Measurements from ENCODE around the gene PHACTR3. TPM values are rescaled to one million over a fixed set of nuclear protein-coding genes. Genes with fewer than 3 reads are reported as not detected.

PHACTR3 gene
- total RNA-seq, 1 experiment from 2014 or later = 0.10 TPM

- Histone ChIP-seq H3K4me3 (ENCODE audit: low read depth in 2 of 2, low read length in 2 of 2) (no peak overlapping the region), H3K4me1 (ENCODE audit: control insufficient read depth, insufficient read depth, low read length) (no peaks in the 10 kb centered on the region), H3K36me3 (ENCODE audit: control insufficient read depth, insufficient read depth, low read length) (no peaks in the 10 kb centered on the region), H3K27me3 (ENCODE audit: control insufficient read depth, insufficient read depth, low read length) (peaks cover 9% of the 10 kb centered on the region; the same call in 1 of the 2 replicates), H3K27ac (ENCODE audit: low read length) (no peak overlapping the region), H3K9me3 (ENCODE audit: control insufficient read depth, insufficient read depth, low read depth, low read length) (no peaks in the 10 kb centered on the region)
- no peak for TF ChIP-seq POLR2AphosphoS5 (IDR thresholded peaks at IDR 0.05; ENCODE audit: low read depth, low read length)
- no peak for TF ChIP-seq REST (IDR thresholded peaks at IDR 0.05; ENCODE audit: insufficient read depth in 1 of 2, low read depth in 2 of 2, low read length in 1 of 2)
- no peak for TF ChIP-seq SIN3A (IDR thresholded peaks at IDR 0.05; ENCODE audit: borderline replicate concordance, insufficient read depth, low read depth, low read length)
- TF ChIP-seq, protein P1, sequence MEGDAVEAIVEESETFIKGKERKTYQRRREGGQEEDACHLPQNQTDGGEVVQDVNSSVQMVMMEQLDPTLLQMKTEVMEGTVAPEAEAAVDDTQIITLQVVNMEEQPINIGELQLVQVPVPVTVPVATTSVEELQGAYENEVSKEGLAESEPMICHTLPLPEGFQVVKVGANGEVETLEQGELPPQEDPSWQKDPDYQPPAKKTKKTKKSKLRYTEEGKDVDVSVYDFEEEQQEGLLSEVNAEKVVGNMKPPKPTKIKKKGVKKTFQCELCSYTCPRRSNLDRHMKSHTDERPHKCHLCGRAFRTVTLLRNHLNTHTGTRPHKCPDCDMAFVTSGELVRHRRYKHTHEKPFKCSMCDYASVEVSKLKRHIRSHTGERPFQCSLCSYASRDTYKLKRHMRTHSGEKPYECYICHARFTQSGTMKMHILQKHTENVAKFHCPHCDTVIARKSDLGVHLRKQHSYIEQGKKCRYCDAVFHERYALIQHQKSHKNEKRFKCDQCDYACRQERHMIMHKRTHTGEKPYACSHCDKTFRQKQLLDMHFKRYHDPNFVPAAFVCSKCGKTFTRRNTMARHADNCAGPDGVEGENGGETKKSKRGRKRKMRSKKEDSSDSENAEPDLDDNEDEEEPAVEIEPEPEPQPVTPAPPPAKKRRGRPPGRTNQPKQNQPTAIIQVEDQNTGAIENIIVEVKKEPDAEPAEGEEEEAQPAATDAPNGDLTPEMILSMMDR (IDR thresholded peaks at IDR 0.05) = no peak
- TF ChIP-seq TCF7L2 (IDR thresholded peaks at IDR 0.05; ENCODE audit: low read depth, low read length) = no peak
- no peak for DNase-seq (ENCODE audit: low read depth, low spot score)
- in situ Hi-C loops (cut with HindIII; ENCODE audit: low pct_unique_long_range_greater_than_20kb, low sequenced_read_pairs) = no loop called here
- ATAC-seq = no peak
- intact Hi-C loops (cut with micrococcal nuclease; ENCODE audit: unreplicated experiment) = no loop called here
- POLR2A ChIA-PET = no interaction called here
- no TSS peak for BruUV-seq (replicated peaks)
- CTCF ChIA-PET = no interaction called here
Measured at GRCh38 chr20:59668926-59669850, 64.8 kb downstream of the PHACTR3 start.

GRCh38 chr20:59670786-59671492 is 66.6 kb downstream of the PHACTR3 start:
- no peak overlapping the region for H3K4me3 ChIP-seq (ENCODE audit: low read depth in 2 of 2, low read length in 2 of 2)
- ATAC-seq (no peak), DNase-seq (ENCODE audit: low read depth, low spot score) (no peak)
- in situ Hi-C loops (cut with HindIII; ENCODE audit: low pct_unique_long_range_greater_than_20kb, low sequenced_read_pairs) = no loop called here
- no TSS peak for BruUV-seq (replicated peaks)
- ChIA-PET POLR2A (no interaction called here), CTCF (no interaction called here)
- intact Hi-C loops (cut with micrococcal nuclease; ENCODE audit: unreplicated experiment) = no loop called here
- no peaks in the 10 kb centered on the region for H3K4me1 ChIP-seq (ENCODE audit: control insufficient read depth, insufficient read depth, low read length)
- no peaks in the 10 kb centered on the region for H3K36me3 ChIP-seq (ENCODE audit: control insufficient read depth, insufficient read depth, low read length)
- H3K9me3 ChIP-seq (ENCODE audit: control insufficient read depth, insufficient read depth, low read depth, low read length) = no peaks in the 10 kb centered on the region
- H3K27ac ChIP-seq (ENCODE audit: low read length) = no peak overlapping the region
- no peaks in the 10 kb centered on the region; the same call in 1 of the 2 replicates for H3K27me3 ChIP-seq (ENCODE audit: control insufficient read depth, insufficient read depth, low read length)
- TF ChIP-seq REST (IDR thresholded peaks at IDR 0.05; ENCODE audit: insufficient read depth in 1 of 2, low read depth in 2 of 2, low read length in 1 of 2) = no peak
- no peak for TF ChIP-seq POLR2AphosphoS5 (IDR thresholded peaks at IDR 0.05; ENCODE audit: low read depth, low read length)
- no peak for TF ChIP-seq SIN3A (IDR thresholded peaks at IDR 0.05; ENCODE audit: borderline replicate concordance, insufficient read depth, low read depth, low read length)
- TF ChIP-seq, protein P1 (IDR thresholded peaks at IDR 0.05) = no peak
- no peak for TF ChIP-seq TCF7L2 (IDR thresholded peaks at IDR 0.05; ENCODE audit: low read depth, low read length)
